Activated T-helper 1 cell treated with Interleukin-2 at 50 U/mL for 16 hours (primary cell): ENCODE data around the gene OAF.
"Not testable (repeated sequence)": the region's sequence is repeated elsewhere in the genome, so short reads cannot be mapped to it uniquely, and the experiment has no call there.

Experiments used
- DNase-seq: peaks from one replicate; pipeline ENCODE4 v3.0.0-alpha.2; 2020; ENCODE audit warnings: low read depth

Gene OAF

GRCh38 chr11:120243221-120243620 is 32.4 kb downstream of the OAF start:
- no peak for DNase-seq

- no peak for DNase-seq
Observed at GRCh38 chr11:120244476-120245365, 33.9 kb downstream of the OAF start.

DNA sequence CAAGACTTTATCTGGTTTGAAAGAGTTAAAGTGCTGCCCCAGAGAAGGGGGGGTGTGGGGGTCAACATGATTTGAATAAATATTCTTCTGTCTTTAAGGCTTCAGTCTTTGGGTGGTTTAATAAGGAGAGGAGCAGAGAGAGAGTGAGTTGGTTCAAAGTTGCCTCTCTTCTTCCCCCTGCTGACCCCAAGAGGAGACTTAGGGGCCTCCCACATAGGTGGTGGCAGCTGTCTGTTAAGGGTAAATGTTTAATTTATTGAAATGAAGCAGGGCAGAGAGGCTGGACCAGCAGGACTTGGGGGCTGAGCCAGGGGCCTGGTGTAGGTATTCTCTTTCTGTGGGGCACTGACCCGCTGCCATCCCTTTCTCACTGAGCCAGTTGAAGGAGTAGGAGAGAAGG is 34.6 kb downstream of the OAF start:
- DNase-seq, result no peak

- no peak for DNase-seq
Observed at GRCh38 chr11:120248551-120249278, 37.9 kb downstream of the OAF start.

DNA sequence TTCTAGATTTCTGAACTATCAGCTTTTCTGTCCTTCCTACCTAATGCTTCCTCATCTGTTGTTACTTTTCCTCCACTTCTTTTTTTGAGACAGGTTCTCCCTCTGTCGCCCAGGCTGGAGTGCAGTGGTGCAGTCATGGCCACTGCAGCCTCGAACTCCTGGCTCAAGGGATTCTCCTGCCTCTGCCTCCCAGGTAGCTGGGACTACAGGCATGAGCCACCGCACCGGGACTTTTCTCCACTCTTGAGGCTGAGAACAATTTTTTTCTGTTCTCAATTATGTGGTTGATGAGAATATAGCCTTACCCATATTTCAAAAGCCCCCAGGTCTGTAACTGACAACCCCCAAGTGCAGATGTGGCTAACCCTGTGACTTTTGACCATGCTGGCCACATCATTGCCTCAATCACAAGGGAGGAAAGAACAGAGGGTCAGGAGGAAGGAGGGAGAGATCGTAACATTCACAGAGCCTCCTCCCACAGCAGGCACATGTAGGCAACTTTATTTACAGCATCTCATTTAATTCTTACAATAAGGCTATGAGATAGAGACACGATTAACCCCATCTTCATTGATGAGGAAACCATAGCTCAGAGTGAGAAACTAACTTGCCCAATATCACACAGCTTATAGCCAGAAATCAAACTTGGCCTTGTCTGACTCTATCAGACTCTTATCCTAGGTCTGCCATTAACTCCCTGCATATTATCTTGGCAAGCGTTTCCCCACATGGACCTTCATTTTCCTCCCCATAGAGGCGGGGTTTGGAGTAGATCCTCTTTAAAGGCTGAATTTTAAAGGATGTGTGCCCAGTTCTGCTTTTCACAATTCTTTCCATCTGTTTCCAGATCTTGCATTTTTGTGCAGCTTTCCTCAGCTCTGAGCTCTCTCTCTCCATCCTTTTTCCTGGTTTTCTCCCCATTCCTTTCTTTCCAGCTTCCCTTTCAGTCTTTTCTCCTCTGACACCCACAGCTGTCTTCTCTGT is 38.7 kb downstream of the OAF start:
- no peak for DNase-seq

GRCh38 chr11:120253377-120253776 is 42.5 kb downstream of the OAF start:
- not testable (repeated sequence) for DNase-seq

DNA sequence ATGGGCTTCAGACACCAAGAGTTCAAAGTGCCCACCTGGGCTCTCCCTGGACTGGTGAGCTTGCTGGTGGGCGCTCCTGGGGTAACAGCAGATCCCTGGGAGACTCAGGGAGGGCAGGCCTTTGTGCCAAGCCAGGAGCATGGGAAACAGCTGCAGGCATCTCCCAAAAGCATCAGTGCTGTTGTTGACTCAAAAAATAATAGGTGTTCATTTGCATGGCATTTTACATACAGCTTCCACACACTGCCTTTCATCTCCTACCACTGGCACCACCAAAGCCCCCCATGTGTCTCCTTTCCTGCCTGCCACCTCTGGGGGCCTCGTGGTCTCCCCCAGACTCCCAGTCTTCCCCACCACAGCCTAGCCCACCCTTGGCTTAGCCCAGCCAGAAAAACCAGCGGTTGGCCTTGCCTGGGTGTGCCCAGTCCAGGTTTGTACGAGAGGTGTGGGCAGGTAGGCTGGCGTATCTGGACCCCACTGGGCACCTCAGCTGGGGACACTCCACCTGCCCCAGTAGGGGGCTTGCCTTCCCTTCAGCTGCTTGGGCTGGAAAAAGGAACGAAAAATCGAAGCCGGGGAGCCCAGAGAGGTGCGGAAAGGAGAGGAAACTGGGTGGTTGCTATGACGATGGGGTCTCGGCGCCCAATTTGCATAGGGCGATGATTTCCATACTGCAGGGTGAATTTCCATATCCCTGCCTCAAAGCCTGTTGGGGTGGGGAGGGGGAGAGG is 44.1 kb downstream of the OAF start:
- DNase-seq, result no peak

DNA sequence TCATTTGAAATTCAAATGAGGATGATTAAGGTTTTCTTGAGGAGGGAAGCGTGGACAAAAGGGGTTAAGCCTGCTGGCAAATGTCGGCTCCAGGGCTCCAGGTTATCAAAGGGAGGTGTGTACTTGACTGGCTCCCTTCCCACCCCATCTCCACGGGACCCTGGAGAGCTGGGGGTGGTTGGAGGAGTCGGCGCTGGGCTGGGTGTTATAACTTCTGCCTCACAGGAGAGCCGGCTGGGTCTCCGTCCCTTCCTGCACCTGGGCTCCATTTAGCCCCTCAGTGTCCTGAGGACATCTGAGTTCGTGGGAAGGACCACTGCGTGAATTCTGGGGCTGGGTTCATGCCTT is 44.7 kb downstream of the OAF start:
- DNase-seq, result no peak

GRCh38 chr11:120256178-120256577 is 45.3 kb downstream of the OAF start:
- no peak for DNase-seq

GRCh38 chr11:120256779-120257178 is 45.9 kb downstream of the OAF start:
- DNase-seq, result no peak

DNA sequence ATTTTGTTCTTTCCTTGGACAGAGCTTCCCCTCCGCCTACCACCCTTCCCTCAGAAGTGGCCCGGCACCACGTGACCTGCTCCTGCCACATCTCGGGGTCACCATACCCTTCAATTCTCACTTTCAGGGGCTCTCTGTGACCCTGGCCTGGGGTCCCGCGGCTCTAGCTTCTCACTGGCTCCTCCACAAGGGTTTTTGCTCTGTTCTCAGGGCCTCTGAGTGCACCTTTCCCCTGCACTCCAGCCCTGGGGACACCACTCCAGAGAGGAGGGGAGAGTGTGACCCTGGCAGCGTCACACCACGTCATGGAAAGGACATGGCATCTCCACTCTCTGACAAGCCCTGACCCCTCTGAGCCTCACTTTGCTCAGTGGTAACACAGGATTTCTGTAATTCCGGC is 46.5 kb downstream of the OAF start:
- no peak for DNase-seq

DNA sequence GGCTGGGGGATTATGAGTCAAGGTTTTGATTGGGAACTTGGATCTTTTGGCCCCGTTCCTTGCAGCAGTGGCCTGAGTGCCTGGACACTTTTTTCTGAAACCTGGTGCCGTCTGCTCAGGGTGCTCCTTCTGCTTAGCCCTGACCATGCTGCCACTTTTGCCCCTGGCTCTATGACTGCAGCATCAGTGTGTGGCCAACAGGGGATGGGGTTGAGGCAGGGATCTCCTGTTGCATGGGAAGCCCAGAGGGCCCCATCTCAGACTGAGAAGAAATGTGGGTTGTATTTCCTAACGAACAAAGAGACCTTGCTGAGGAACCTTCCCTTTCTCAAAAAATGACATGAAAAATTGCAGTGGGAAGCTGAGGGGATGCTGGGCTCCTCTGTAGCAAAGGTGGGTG is 47.8 kb downstream of the OAF start:
- no peak for DNase-seq

GRCh38 chr11:120259241-120259640 is 48.4 kb downstream of the OAF start:
- no peak for DNase-seq

- no peak for DNase-seq
Observed at GRCh38 chr11:120259988-120260565, 49.2 kb downstream of the OAF start.

DNA sequence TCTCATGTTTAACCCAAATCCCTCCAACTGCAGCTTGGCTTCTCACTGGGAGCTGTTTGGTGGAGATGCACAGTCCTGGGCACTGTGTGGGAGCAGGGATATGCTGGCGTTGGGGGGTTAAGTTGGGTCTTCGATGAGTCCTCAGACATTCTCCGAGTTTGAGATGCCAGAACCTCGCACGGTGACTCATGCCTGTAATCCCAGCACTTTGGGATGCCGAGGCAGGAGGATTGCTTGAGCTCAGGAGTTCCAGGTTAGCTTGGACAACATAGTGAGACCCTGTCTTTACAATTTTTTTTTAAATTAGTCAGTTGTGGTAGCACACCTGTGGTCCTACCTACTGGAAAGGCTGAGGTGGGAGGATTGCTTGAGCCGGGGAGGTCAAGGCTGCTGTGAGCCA is 49.8 kb downstream of the OAF start:
- no peak for DNase-seq

GRCh38 chr11:120261321-120261720 is 50.5 kb downstream of the OAF start:
- no peak for DNase-seq

DNA sequence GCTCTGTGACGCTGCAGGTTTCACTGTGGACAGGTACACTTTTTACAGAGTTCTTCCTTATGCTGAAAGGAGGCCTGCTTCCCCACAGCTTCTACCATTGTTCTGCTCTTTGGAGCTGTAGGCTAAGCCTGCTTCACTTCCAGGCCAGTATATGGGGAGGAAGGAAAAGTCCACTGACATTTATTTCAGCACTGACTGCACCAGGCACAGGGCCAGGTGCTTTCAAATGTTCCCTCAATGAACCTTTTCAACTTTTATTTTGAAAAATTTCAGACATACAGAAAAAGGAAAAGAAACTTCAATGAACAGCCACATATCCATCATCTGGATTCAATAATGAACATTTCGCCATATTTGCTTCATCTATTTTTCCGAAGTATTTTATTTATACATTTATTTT is 51.1 kb downstream of the OAF start:
- DNase-seq, result no peak

- DNase-seq, result no peak
Observed at GRCh38 chr11:120267319-120267718, 56.5 kb downstream of the OAF start.

- no peak for DNase-seq
Observed at GRCh38 chr11:120268686-120269085, 57.9 kb downstream of the OAF start.

GRCh38 chr11:120270386-120270785 is 59.6 kb downstream of the OAF start:
- no peak for DNase-seq

DNA sequence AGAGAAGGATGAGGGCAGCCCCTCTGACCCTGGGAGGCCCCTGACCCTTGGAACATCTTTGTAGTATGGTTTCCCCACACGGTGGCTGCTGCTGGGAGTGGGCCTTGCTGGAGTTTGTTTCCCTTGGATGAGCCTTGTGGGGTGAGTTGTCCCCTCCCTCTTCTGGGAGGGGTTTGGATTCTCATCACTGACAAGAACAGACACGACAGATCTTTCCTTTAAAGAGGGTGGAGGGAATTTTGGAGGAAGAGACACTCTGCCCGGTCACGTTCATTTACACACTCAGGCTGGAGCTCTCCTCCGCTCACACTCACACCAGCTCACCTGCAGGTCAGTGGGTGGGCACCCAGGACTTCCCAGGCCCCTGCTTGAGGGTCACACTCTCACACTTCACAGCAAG is 60.8 kb downstream of the OAF start:
- no peak for DNase-seq
